Activated CD8-positive, alpha-beta memory T cell treated with anti-CD3 and anti-CD28 coated beads for 36 hours (primary cell): Measurements from ENCODE around the gene SPECC1. TPM values are rescaled to one million over a fixed set of nuclear protein-coding genes. Genes with fewer than 3 reads are reported as not detected.
"Not testable (repeated sequence)": the region's sequence is repeated elsewhere in the genome, so short reads cannot be mapped to it uniquely, and the experiment has no call there.

ENCODE experiments used
- CTCF ChIA-PET: fragments of 350-600 bp; sonication (Branson Sonifier 250); formaldehyde crosslinking; loops from one replicate; lab custom pipeline; 2021; ENCODE audit warnings: antibody characterized with exemption; lab: Charles Lee
- POLR2A ChIA-PET: fragments of 350-600 bp; sonication (Branson Sonifier 250); formaldehyde crosslinking; loops from one replicate; lab custom pipeline; 2021; ENCODE audit warnings: antibody characterized with exemption; lab: Charles Lee
- total RNA-seq, 2 experiments: library from RNA; stranded (reverse); gene quantifications; one replicate each; pipeline ENCODE4 v1.2.3, GENCODE V29; 2021

SPECC1 gene
- total RNA-seq, 2 experiments from 2014 or later = 13.0 to 13.9 TPM

DNA sequence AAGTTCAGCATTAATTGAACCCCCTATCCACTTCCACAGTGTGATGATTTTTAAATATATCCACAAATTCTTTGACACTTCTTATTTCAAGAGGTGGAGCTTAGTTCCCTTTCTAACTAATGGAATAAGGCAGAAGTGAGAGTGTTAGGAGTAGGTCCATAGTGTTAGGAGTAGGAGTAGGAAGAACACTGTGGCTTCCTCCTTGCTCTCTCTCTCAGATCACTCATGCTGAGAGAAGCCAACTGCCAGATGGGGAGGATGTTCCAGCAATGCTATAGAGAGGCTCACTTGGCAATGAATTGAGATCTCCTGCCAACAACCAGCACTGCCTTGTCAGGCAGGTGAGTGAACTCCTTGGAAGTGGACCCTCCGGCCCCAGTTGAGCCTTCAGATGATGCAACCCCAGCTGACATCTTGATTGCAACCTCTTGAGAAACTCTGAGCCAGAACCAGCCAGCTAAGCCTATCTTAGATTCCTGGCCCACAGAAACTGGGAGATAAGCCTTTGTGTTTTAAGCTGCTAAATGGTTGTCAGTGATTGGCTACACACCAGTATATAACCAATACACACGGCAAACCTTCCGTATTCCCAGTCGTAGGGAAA is 44.3 kb downstream of the SPECC1 start:
- CTCF ChIA-PET = no interaction called here

GRCh38 chr17:20059728-20060188 is 50.6 kb downstream of the SPECC1 start:
- CTCF ChIA-PET = interaction anchor here (0.5 kb wide), 1 partner anchor 67 kb away, joined by 5 read pairs; no protein-coding TSS in a partner anchor
- POLR2A ChIA-PET = no interaction called here

More for the DNA sequence above, 44.3 kb downstream of the SPECC1 start:
- POLR2A ChIA-PET = no interaction called here

DNA sequence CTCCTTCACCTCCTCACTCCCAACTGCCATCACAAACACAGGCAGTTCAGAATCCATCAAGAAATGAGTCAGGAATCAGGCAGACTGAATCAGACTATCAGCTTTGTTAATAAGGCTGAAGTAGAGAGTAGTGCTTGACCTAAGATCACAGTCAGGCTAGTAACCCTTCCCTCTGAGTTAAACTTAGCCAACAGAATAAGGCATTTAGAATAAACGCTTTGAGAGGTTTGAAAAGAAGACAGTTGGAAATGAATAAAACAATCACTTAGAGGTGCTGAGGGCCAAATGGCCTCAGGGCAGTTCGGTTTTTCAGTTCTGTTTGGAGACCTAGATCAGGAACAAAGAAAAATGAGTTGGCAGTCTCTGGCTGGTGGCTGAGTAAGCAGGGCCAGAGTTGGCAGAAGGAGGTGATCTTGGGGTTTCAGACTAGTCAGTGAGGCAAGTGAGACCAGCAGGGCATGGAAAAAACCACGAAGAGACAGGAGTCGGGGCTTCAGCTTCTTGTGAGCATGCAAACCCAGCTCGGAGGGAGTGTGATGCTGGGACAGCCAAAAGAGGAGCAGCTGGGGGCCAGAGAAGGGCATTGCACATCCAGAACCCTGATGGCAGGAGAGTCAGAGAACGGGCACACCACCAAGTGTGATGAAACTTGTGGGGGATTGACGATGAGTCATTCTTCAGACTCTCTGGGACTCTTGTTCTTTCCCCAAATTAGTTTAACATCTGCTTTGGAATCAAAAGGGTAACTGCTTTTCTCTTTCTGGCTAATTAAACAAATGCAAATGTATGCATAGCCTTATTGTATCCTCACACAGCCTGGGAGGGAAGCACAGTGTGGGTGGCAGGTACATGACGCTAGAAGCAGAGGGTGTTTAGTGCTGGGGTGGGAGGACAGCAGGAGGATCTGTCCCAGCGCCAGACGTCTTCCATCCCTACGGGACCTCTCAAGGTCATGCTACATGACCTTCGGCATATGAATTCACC is 54.8 kb downstream of the SPECC1 start:
- ChIA-PET CTCF (no interaction called here), POLR2A (no interaction called here)

- CTCF ChIA-PET = no interaction called here
- POLR2A ChIA-PET = no interaction called here
Observed at GRCh38 chr17:20066253-20066652, 57.1 kb downstream of the SPECC1 start.

GRCh38 chr17:20067711-20068110 is 58.6 kb downstream of the SPECC1 start:
- ChIA-PET POLR2A (no interaction called here), CTCF (no interaction called here)

DNA sequence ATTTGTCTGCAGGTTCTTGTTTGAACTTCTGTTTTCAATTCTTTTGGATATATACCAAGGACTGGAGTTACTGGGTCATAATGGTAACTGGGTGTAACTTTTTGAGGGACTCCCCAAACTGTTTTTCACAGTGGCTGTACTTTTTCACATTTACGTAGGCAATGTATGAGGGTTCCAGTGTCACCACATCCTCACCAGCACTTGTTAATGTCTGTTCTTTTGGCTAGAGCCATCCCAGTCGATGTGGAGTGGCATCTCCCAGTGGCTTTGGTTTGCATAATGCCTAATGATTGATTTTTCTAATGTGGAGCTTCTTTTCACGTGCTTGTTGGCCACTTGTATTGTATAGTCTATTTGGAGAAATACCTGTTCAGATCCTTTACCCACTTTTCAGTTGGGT is 59.3 kb downstream of the SPECC1 start:
- ChIA-PET CTCF (no interaction called here), POLR2A (no interaction called here)

- ChIA-PET POLR2A (interaction anchor here (0.6 kb wide), 1 partner anchor 19 kb away, joined by 4 read pairs; no protein-coding TSS in a partner anchor), CTCF (interaction anchor here (1.0 to 1.4 kb wide), 3 partner anchors 49 to 84 kb away, joined by 3 to 4 read pairs (median 3); partner anchors contain the start of gene SPECC1)
Observed at GRCh38 chr17:20071824-20072691, 62.9 kb downstream of the SPECC1 start.

- ChIA-PET POLR2A (no interaction called here), CTCF (interaction anchor here (1.0 to 1.4 kb wide), 2 partner anchors 49 to 83 kb away, joined by 3 read pairs; no protein-coding TSS in a partner anchor)
Observed at GRCh38 chr17:20072692-20072992, 63.5 kb downstream of the SPECC1 start.

DNA sequence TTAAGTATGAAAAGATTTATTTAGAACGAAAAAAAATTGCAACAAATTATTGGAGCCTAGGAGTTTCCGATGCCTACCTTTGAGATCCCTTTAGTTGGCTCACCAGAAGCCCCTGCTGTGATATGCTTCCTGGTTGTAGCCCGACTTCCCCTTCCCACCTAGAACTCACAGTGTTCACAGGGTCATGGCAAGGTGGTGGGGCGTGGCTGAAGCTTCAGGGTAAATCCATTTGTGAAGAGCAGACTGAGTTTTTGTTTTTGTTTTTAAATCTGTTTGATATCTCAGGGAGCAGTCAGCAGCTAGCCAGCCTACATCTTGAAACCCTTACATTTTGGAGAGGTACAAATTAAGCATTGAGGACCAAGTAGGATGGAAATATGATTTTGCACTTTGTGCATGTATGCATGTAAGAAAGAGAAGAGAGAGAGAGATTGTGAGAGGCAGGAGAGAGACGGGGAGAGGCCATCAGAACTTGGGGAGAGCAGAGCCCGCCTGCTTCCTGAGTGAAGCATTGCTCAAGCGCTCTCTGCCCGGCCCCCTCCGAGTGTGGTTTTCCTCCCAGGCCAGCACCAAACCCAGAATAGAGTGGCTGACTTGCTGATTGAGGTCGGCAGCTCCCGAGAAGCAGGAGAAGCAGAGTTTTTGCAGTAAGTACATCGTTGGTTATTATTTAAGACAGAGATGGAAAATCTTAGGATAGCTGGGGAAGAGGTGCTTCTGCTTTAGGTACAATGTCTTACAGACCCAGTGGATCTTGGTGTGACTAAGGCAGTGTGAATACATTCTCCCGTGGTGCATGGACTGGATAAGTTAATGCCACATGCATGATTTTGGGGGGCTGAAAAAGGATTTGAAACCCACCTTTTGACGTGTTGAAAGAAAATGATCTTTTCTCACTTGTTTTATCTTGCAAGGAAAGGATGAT is 64.2 kb downstream of the SPECC1 start:
- ChIA-PET POLR2A (no interaction called here), CTCF (interaction anchor here (1.0 to 1.4 kb wide), 2 partner anchors 48 to 82 kb away, joined by 3 read pairs; no protein-coding TSS in a partner anchor)

- ChIA-PET CTCF (no interaction called here), POLR2A (no interaction called here)
Observed at GRCh38 chr17:20074001-20074400, 64.8 kb downstream of the SPECC1 start.

GRCh38 chr17:20074489-20074888 is 65.3 kb downstream of the SPECC1 start:
- ChIA-PET CTCF (interaction anchor here (1.0 kb wide), 1 partner anchor 66 kb away, joined by 3 read pairs; no protein-coding TSS in a partner anchor), POLR2A (no interaction called here)

DNA sequence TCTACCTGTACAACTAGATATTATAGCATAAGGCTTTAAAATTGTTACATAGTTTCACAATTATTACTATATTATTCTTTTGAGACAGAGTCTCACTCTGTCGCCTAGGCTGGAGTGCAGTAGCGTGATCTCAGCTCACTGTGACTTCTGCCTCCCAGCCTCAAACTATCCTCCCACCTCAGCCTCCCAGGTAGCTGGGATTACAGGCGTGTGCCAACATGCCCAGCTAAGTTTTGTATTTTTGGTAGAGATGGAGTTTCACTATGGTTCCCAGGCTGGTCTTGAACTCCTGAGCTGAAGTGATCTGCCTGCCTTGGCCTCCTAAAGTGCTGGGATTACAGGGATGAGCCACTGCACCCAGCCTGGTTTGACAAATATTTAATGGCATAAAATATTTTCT is 67.0 kb downstream of the SPECC1 start:
- CTCF ChIA-PET = interaction anchor here (1.2 kb wide), 2 partner anchors 46 to 82 kb away, joined by 3 to 4 read pairs; no protein-coding TSS in a partner anchor
- POLR2A ChIA-PET = not testable (repeated sequence)

DNA sequence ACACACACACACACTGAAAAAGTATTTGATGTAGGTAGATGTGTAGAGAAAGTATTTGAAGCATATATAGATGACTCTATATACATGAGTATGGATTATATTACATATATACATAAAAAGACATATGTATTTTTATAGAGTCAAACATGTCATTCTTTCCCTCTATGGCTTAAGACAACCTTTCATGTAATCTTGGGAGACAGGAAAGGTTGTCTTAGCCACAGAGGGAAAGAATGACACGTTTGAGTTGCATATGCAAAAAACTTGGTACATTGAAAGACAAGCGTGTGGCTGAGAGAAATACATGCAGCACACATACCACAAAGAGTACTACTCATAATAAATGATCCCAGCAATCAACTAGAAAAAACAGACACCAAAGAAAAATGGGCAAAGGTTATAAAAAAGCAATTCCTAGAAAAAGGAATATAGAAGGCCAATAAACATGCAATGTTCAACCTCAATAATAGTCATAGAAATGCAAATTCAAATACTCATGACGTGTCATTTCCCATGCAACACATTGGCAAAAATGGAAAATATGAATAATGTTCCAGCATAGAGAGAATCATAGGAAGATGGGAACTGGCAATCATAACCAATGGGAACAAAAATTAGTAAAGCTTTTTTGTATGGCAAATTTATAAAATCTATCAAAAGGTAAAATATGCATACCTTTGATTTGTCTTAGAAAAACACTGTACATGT is 69.0 kb downstream of the SPECC1 start:
- ChIA-PET POLR2A (no interaction called here), CTCF (no interaction called here)

- POLR2A ChIA-PET = no interaction called here
- CTCF ChIA-PET = no interaction called here
Observed at GRCh38 chr17:20080513-20080912, 71.4 kb downstream of the SPECC1 start.

DNA sequence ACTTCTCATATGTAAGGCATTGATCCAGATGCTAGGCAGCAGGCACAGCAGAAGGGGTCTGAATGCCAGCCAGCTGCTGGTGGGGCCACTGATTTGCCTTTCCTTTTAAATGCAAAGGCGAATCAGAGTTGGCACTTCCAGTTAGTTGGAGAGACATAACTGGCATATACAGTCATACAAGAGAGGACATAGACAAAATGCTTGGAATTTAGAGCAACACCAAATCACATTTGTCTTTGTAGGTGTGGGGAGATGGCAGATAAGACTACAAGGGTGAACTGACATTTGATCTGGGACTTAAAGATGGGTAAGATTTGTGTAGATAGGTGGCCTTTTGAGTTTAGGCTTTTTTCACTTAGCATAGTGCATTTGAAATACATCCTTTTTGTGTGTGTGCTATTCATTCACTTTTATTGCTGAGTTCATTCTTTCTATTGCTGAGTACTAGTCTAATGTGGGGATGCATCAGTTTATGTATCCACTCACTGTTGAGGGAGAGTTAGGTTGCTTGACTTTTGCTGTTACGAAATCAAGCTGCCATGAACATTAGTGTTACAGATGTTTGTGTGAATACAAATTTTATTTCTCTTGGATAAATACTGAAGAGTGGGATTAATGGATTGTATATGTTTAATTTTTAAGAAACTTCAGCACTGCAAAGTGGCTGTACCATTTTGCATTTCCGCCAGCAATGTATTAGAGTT is 74.1 kb downstream of the SPECC1 start:
- POLR2A ChIA-PET = no interaction called here
- CTCF ChIA-PET = no interaction called here

DNA sequence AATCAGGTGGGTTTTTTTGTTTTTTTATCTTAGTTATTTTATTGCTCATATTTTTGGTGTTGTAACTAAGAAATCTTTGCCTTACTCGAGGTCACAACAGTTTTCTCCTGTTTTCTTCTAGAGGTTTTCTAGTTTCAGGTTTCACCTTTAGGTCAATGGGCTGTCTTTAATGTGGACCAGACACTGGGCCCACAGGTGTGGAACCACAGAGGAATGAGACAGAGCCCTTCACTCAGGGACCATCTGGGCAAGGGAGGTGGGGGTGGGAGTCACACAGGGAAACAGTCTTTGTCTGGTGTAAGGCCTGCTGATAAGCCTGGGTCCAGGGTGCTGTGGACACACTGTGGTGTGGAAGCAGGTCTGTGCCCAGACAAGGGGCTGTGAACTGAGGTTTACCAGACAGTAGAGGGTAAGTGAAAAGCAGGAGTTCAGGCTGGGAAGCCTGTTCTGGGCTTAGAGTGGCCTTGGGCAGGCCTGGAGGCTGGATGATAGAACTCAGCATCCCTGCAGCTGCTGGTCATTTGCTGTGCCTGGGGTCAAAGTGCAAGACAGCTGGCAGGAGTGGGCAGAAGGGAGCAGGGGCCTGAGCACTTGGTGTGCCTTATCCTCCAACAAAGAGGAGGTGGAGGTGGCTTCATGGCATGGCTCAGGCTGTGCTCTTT is 75.6 kb downstream of the SPECC1 start:
- ChIA-PET POLR2A (no interaction called here), CTCF (no interaction called here)
